ENCODE data around the gene RTL9.
"Not testable (repeated sequence)": the region's sequence is repeated elsewhere in the genome, so short reads cannot be mapped to it uniquely, and the experiment has no call there.

The RTL9 gene

DNA sequence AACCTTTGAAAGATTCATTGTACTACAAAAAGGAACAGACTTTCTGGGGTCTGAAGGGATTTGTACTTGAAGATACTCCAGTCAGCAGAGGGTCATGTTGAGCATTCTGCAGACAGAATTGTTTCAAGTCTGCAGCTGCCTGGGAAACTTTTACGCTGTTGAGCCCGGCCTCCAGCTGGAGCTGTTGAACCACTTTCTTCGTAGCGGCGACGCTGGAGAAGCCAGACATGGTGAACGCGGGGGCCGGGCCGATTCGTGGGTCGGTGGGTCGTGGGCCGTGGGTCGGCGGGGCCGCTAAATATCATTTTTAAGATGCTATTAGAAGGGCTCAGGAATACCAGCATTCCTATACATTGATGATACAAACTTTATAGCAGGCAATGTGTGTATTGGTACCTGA is 12.0 kb upstream of the RTL9 start:
- DNase-seq: no peak

DNA sequence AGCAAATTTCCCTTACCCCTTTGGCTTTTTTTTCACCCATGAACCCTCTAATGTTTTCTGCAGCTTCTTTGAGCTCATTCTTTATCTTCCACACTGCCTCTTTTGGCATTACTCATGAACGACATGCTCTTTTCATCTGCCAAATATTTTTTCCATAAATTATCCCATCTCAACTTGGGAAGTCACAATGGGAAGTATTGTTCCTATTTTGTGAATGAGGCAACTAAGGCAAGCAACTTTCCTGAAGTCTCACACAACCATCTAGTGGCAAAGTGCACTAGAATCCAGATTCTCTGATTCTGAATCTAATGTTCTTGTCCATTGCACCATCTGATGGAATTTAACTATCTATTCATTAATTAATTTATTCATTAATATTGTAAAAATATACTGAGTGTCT is 625 bp downstream of the RTL9 start:
- DNase-seq: no peak

DNA sequence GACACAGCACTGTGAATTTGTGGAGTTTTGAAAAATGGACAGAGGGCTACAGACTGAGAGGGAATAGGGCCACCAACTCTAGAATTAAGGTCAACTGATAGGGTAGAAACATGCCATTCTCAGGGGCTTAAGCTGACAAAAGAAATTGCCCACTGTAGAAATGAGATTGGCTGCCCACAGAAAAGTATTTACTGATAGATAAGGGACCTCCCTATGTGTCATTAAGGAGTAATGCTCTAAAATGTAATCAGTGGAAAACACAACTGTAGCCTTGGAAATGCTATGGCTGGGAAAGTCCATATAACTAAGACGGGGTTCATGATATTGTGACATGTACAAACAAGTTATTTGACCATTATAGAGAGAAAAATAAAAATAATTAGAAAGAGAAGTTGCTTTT is 4.6 kb downstream of the RTL9 start:
- no peak for DNase-seq

- no peak for DNase-seq
Observed at GRCh38 chrX:110373310-110373709, 14.7 kb downstream of the RTL9 start.

DNA sequence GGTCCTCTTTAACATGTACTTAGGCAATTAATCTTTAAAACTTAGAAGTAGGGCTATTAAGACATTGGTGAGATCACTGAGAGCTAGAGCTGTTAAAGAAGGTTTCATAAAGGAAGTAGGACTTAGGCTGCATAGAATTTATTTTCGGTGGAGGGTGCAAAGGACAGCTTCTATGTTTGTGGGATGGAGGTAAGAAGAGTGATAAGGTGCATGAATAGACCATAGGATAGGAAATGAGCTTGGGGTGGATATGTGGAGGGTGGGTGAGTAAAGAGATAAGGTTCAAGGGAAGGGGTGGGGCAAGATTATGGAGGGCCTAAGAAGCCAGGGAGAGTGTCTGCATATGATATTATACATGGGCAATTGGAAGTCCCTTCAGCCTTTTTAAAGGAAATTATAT is 15.9 kb downstream of the RTL9 start:
- DNase-seq: no peak

DNA sequence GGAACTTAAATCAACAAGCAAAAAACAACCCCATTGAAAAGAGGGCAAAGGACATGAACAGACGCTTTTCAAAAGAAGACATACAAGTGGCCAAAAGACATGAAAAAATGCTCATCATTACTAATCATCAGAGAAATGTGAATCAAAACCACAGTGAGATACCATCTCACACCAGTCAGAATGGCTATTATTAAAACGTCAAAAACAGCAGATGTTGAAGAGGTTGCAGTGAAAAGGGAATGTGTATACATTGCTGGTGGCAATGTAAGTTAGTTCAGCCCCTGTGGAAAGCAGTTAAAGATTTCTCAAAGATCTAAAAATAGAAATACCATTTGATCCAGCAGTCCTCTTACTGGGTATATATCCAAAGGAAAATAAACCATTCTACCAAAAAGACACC is 22.6 kb downstream of the RTL9 start:
- DNase-seq: no peak

DNA sequence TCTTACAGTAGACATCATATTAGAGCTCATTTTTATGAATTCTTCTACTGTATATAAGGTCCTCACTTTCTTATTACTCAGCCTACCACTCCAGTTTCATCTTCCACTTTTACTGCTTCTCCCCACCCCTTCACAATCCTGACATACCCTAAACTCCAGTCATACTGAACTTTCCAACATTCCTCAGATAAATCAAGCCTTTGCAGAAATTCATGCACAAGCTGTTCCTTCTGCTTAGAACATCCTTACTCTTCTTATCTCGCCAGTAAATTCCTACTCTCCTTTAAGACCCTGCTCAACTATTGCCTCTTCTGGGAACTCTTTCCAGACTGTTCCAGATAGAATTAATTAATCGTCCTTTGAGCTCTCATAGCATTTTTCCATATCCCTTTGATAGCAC is 24.8 kb downstream of the RTL9 start:
- DNase-seq: no peak

GRCh38 chrX:110384490-110384889 is 25.8 kb downstream of the RTL9 start:
- DNase-seq: no peak

GRCh38 chrX:110389570-110389969 is 30.9 kb downstream of the RTL9 start:
- no peak for DNase-seq

DNA sequence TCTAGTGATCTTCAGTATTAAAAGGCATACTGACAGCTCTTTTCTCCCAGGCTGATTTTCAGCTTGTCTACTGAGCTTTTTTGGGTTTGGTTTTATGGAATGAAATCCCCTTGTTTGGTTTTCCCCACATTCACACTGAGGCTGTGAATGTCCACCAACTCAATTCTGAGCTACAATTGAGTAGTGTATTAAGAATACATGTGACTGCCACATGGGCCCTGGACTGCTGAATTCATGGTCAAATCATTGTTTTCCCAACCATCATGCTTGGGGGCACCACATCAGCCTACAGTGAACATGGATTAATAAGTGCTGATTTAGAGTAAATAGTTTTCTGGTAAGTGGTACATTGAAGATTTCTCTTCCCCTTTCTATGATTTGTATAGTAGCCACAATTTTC is 32.4 kb downstream of the RTL9 start:
- DNase-seq: no peak

DNA sequence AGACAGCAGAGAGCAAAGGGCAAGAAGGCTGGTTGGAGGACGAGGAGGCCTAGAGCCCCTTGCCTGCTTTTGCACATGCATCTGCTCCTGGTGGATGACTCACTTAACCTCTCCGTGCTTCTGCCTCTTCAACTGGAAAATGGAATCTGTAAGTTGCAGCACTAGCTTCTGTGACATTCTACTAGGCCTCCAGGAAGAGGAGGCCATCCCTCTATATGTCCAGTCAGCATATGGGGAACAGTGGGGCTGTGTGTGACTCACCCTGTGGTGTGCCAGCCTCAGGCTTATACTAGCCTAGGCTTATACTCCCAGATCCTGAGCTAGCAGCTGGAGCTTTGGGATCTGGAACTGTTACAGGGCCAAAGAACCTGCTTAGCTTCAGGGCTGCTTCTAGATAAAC is 36.0 kb downstream of the RTL9 start:
- DNase-seq: no peak

- DNase-seq: no peak
Observed at GRCh38 chrX:110395877-110396276, 37.2 kb downstream of the RTL9 start.

DNA sequence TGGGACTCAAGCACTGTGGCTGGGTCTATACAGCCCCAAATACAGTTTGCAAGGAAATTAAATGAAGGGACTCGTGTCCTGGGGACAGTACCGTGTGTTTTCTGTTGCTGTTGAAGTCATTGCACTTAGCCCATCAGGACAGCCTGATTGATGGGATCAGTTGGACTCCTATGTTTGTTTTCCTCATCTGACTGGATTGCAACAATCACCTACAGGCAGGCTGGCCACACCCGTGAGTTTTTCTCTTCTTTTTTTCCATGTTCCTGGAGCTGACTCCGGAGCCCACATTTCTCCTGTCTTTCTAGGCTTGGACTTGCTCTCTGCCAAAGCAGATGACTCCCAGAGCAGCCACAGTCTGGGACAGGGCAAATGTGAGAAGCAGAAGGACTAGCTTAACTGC is 38.1 kb downstream of the RTL9 start:
- no peak for DNase-seq

- no peak for DNase-seq
Observed at GRCh38 chrX:110397339-110397738, 38.7 kb downstream of the RTL9 start.

- no peak for DNase-seq
Observed at GRCh38 chrX:110397904-110398303, 39.3 kb downstream of the RTL9 start.

DNA sequence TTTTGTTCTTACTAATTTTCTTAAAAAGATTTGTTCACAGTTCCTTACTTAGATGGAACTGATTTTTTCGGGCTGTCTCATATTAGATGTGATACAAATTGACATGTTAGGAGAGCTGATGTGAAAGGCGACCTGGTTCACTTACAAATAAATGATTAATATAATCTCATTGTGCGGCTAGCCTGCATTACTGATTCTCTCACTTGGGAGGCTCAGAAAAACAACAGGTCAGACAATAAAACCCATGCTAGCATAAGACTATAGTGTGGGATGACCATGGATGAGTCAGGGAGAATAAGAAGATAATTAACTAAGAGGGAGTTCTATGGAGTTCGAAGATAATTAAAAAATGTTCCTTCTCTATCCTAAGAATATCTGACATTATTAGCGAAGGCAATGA is 40.8 kb downstream of the RTL9 start:
- DNase-seq: no peak

GRCh38 chrX:110399966-110400365 is 41.3 kb downstream of the RTL9 start:
- no peak for DNase-seq

- no peak for DNase-seq
Observed at GRCh38 chrX:110401135-110401534, 42.5 kb downstream of the RTL9 start.

DNA sequence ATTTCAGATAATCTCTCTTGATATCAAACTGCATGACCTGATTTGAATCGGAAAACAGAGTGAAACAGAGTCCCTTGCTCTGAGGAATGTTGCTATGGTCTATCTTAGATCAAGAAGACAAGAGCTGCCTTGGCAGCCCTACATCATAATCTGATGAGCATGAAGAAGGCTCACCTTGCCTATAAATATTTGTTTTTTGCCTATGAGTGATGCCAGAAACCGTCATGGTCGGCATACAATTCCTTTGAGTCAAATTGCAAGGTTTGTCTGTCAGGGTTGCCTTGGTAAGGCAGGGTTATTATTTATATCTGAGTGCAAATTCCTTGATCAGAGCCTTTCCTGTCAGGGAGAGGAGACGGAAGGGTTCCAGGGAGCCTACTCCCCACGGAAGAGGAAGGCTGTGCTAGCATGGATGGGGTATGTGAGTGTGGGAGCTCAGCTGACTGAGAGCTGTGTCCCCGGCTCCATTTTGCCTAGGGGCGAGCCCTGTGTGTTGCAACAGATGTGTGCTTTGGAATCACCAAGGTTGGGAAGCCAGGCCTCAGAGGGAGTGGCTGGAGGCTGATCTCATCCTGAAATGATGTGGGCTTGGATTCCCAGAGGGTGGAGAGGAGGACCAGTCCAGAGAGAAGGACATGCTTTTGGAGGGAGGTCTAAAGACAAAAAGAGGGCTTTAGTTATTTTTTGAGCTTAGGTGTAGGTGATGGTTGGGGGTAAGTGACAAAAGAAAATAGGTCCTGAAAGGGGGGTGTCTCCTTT is 43.6 kb downstream of the RTL9 start:
- no peak for DNase-seq

DNA sequence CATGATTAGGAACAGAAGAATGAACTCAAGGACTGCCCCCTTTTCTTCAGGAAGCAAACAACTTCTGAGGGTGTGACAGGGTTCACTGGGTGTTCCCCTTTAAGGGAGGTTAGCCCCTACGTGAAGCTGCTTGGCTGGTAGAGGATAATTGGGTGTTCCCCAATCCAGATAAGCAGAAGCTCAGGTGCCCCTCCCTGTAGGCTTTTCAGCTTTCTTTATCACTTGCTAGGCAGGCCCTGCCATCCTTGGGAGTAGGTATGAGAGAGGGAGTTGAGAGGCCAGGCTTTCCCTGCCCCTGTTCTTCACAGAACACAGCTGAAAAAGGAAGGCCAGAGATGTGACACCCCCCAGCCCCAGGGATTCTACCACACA is 44.2 kb downstream of the RTL9 start:
- no peak for DNase-seq

DNA sequence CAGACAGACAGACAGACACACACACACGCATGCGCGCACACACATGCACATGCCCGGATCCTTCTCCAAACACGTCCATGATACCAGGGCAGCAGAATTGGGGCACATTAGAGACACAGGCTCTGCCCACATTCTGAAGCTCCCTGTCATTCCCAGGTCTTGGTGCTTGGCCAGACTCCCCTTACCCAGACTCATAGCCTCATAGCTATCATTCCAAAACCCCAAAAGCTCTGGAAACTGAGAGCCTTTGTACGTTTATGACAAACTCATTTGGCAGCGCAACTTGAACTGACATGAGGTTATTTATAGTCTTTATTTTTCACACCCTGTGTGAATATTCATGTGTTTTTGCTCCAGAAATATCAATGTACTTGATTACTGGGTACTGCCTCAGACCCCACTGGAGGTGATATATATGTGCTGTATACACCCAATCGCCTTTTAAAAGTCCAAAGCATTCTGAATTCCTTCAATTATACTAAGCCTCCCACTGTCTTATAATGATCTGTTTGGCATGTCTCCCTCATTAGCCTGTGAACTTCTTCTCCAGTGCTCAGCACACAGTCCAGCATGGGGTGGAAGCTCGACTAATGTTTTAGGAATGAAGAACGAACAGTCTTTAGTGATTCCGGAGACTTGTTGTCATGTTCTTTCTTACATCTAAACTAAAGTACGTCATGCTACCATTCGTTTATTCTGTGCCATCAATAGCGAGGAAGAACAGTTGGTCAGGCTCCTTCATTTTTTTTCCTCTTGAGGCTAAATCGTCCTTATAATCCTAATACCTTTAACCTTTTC is 45.0 kb downstream of the RTL9 start:
- DNase-seq: no peak

DNA sequence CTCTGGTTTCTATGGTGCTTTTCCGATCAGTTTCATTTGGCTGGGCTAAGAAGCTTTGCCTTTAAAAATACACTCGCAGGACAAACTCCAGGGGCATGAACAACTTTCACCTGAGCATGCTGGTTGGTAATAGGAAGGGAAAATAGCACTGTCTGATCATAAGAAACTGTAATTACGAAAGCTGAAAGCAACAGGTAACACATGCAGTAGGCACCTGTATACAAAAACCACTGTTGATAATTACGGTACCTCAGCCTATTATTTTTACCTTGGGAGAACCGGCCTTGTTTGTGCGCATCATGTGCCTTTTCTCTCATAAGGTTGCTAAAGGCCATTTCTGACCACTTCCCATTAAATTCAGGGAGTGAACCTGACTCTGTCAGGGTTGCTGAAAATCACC is 45.7 kb downstream of the RTL9 start:
- DNase-seq: no peak

DNA sequence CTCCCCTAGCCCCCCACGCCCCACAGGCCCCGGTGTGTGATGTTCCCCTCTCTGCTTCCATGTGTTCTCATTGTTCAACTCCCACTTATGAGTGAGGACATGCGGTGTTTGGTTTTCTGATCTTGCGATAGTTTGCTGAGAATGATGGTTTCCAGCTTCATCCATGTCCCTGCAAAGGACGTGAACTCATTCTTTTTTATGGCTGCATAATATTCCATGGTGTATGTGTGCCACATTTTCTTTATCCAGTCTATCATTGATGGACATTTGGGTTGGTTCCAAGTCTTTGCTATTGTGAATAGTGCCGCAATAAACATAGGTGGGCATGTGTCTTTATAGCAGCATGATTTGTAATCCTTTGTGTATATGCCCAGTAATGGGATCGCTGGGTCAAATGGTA is 47.6 kb downstream of the RTL9 start:
- DNase-seq: not testable (repeated sequence)

DNA sequence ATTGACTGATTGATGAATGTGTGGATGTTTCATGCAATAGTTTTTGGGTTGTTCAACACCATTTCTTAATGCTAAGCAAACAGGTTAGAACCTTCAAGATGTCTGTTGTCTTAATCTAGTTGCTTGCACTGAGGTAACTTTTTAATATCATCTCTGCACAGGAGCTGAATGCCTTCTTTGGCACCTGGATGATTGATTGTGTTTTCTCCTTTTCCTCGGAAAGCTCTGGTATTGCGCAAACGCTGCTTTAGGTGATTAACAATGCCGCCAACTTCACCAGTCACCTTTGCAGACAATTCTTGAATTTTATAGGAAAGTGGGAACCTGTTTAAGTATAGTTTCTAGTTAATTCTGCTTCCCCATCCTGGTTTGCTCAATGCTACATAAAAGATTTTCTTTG is 48.2 kb downstream of the RTL9 start:
- DNase-seq: no peak

Data from stimulated activated naive CD4-positive, alpha-beta T cell (primary cell).